OCI-LY1 (cell line): Measurements from ENCODE around the gene SMAD6.

Experiments used
- EZH2 ChIP-seq: fragments of 200-600 bp; sonication (generic), shearing (Covaris generic); IDR thresholded peaks from 2 replicates; pipeline ENCODE4 v1.8.0; 2017; ENCODE audit warnings: borderline replicate concordance, mixed run types, mild to moderate bottlenecking, antibody characterized with exemption, low read length, moderate library complexity, mixed read lengths
- TF ChIP-seq, protein P1 (sequence below): fragments of 200-600 bp; sonication (generic), shearing (Covaris generic); IDR thresholded peaks from 2 replicates; pipeline ENCODE4 v1.5.1; 2017; ENCODE audit warnings: mild to moderate bottlenecking, antibody characterized with exemption, low read length, moderate library complexity, mixed read lengths

DNA sequence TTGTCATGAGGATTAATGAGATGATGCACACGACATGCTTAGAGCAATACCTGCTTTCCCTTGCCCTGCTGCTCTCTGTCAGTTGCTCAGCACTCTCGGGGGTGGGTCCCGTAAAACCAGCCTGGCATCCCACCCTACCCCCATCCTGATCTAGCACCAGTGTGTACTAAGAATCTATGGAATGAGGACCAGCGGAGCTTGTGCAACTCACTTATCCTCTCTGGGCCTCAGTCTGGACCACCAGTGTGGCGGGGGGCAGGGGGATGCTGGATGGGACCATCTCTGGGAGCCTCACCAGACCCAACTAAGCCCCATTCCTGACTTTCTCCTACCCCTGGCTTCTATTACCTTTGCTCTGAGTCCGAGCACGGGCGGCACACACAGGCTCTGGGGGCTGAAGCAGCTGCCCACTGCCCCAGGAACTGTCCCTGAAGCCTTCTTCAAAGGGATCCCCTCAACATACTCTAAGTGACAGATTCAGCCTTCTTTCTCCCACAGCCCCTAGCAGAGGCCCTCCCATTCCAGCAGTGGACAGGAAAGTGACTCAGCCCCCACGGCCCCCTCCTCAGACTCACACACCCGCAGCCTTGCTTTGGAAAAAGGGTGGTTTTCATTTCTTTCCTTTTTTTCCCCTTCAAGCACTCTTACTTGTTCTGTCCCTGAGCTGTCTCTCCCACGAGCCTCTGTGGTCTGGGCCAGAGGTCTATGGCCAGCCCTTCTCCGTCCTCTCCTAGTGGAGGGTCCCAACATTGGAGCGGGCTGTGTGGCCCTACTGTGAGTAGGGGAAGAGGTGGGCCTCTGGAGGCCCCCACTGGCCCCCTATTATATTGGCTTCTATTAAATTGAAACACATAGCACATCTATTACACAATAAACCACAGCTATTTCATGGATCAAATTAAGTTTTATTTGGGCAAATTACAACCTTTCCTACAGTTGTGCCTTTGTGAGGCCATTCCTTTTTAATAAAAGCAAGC, 100.3 kb downstream of the SMAD6 start:
- TF ChIP-seq, protein P1, sequence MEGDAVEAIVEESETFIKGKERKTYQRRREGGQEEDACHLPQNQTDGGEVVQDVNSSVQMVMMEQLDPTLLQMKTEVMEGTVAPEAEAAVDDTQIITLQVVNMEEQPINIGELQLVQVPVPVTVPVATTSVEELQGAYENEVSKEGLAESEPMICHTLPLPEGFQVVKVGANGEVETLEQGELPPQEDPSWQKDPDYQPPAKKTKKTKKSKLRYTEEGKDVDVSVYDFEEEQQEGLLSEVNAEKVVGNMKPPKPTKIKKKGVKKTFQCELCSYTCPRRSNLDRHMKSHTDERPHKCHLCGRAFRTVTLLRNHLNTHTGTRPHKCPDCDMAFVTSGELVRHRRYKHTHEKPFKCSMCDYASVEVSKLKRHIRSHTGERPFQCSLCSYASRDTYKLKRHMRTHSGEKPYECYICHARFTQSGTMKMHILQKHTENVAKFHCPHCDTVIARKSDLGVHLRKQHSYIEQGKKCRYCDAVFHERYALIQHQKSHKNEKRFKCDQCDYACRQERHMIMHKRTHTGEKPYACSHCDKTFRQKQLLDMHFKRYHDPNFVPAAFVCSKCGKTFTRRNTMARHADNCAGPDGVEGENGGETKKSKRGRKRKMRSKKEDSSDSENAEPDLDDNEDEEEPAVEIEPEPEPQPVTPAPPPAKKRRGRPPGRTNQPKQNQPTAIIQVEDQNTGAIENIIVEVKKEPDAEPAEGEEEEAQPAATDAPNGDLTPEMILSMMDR, result no peak
- TF ChIP-seq EZH2, result no peak
